ENCODE measurements around the gene PPFIBP2. TPM values are rescaled to one million over a fixed set of nuclear protein-coding genes. Genes with fewer than 3 reads are reported as not detected.

Gene PPFIBP2
- total RNA-seq, 1 experiment from 2014 or later = 6.5 TPM

GRCh38 chr11:7525424-7525823 is 11.6 kb downstream of the PPFIBP2 start:
- DNase-seq (ENCODE audit: low read depth) = no peak

- no peak for DNase-seq (ENCODE audit: low read depth)
These were observed 13.2 kb downstream of the PPFIBP2 start for GRCh38 chr11:7527029-7527428.

- no peak for DNase-seq (ENCODE audit: low read depth)
These were observed 14.8 kb downstream of the PPFIBP2 start for GRCh38 chr11:7528514-7529049.

- DNase-seq (ENCODE audit: low read depth) = no peak
These were observed 16.3 kb downstream of the PPFIBP2 start for GRCh38 chr11:7530013-7530640.

GRCh38 chr11:7531011-7531410 is 17.2 kb downstream of the PPFIBP2 start:
- no peak for DNase-seq (ENCODE audit: low read depth)

- no peak for DNase-seq (ENCODE audit: low read depth)
These were observed 18.8 kb downstream of the PPFIBP2 start for GRCh38 chr11:7532405-7533145.

- no peak for DNase-seq (ENCODE audit: low read depth)
These were observed 19.6 kb downstream of the PPFIBP2 start for GRCh38 chr11:7533199-7534041.

GRCh38 chr11:7534042-7534378 is 20.2 kb downstream of the PPFIBP2 start:
- no peak for DNase-seq (ENCODE audit: low read depth)

- DNase-seq (ENCODE audit: low read depth) = no peak
These were observed 22.3 kb downstream of the PPFIBP2 start for GRCh38 chr11:7536100-7536499.

- no peak for DNase-seq (ENCODE audit: low read depth)
These were observed 23.5 kb downstream of the PPFIBP2 start for GRCh38 chr11:7537265-7537664.

- DNase-seq (ENCODE audit: low read depth) = no peak
These were observed 24.2 kb downstream of the PPFIBP2 start for GRCh38 chr11:7538031-7538430.

- no peak for DNase-seq (ENCODE audit: low read depth)
These were observed 25.0 kb downstream of the PPFIBP2 start for GRCh38 chr11:7538466-7539454.

- no peak for DNase-seq (ENCODE audit: low read depth)
These were observed 27.2 kb downstream of the PPFIBP2 start for GRCh38 chr11:7540830-7541555.

- DNase-seq (ENCODE audit: low read depth) = no peak
These were observed 29.5 kb downstream of the PPFIBP2 start for GRCh38 chr11:7543302-7543701.

- no peak for DNase-seq (ENCODE audit: low read depth)
These were observed 30.2 kb downstream of the PPFIBP2 start for GRCh38 chr11:7544021-7544420.

GRCh38 chr11:7545611-7546010 is 31.8 kb downstream of the PPFIBP2 start:
- DNase-seq (ENCODE audit: low read depth) = no peak

GRCh38 chr11:7546324-7546791 is 32.6 kb downstream of the PPFIBP2 start:
- no peak for DNase-seq (ENCODE audit: low read depth)

- no peak for DNase-seq (ENCODE audit: low read depth)
These were observed 33.9 kb downstream of the PPFIBP2 start for GRCh38 chr11:7547687-7548086.

- no peak for DNase-seq (ENCODE audit: low read depth)
These were observed 35.0 kb downstream of the PPFIBP2 start for GRCh38 chr11:7548659-7549274.

GRCh38 chr11:7549681-7550080 is 35.9 kb downstream of the PPFIBP2 start:
- no peak for DNase-seq (ENCODE audit: low read depth)

All from RPMI7951 (cell line).